RWPE2 (cell line): ENCODE data around the gene PBX3.
A peak's percentile ranks its signal among the peaks of the same experiment; 100 is the strongest.

ENCODE experiments used
- ATAC-seq: fragments of 200-7000 bp; cut with Tn5 transposase; 3 replicates; pipeline ENCODE4 v1.9.1; 2021; ENCODE audit warnings: low read depth
- DNase-seq: peaks from one replicate; pipeline ENCODE4 v3.0.0-alpha.2; 2020; ENCODE audit warnings: low spot score
- H3K27ac ChIP-seq: fragments of 450-650 bp; 2 replicates; pipeline ENCODE4 v1.5.1; 2017; ENCODE audit warnings: mild to moderate bottlenecking; ENCODE audit not compliant: poor library complexity, severe bottlenecking
- H3K27me3 ChIP-seq: fragments of 250-450 bp; sonication (Bioruptor Pico); 2 replicates; pipeline ENCODE4 v1.5.1; 2021; ENCODE audit warnings: mild to moderate bottlenecking, moderate library complexity; ENCODE audit not compliant: insufficient read depth, poor library complexity, severe bottlenecking
- H3K36me3 ChIP-seq: fragments of 250-450 bp; sonication (Bioruptor Pico); 2 replicates; pipeline ENCODE4 v1.5.1; 2020; ENCODE audit warnings: low read depth, mild to moderate bottlenecking, moderate library complexity
- H3K4me1 ChIP-seq: fragments of 250-450 bp; sonication (Bioruptor Pico); 2 replicates; pipeline ENCODE4 v1.5.1; 2021; ENCODE audit warnings: mild to moderate bottlenecking, moderate library complexity; ENCODE audit not compliant: insufficient read depth, poor library complexity, severe bottlenecking
- H3K4me3 ChIP-seq: fragments of 250-450 bp; sonication (Bioruptor Pico); 2 replicates; pipeline ENCODE4 v1.5.1; 2021; ENCODE audit warnings: mild to moderate bottlenecking, moderate library complexity; ENCODE audit not compliant: severe bottlenecking
- H3K9me3 ChIP-seq: fragments of 250-450 bp; sonication (Bioruptor Pico); 2 replicates; pipeline ENCODE4 v1.5.1; 2021; ENCODE audit warnings: mild to moderate bottlenecking, moderate library complexity; ENCODE audit not compliant: severe bottlenecking
- CTCF ChIP-seq: fragments of 450-650 bp; IDR thresholded peaks from one replicate; pipeline ENCODE4 v1.5.1; 2017; ENCODE audit warnings: mild to moderate bottlenecking, moderate library complexity; ENCODE audit not compliant: poor library complexity, severe bottlenecking

PBX3 gene

DNA sequence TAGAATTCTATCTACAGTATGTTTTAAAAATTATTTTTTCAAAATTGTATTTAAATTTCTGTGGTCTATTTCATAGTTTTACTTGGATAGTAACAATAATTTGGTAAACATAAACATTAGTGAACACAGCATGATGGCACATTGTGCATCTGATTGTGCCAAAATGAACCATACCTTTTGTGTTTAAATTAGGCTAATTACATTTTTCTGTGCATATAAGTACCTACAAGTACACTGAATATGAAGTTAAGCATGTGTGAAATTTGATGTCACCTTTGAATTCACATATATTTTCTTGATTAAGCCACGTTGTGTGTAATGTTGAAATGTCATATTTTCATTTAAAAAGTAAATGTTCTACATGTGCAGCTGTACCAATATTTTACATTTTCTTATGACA lies 13.4 kb downstream of the PBX3 start:
- no peak for TF ChIP-seq CTCF
- Histone ChIP-seq H3K27me3 (no peaks in the 10 kb centered on the region), H3K27ac (no peak overlapping the region), H3K9me3 (no peaks in the 10 kb centered on the region), H3K36me3 (peaks cover 4% of the 10 kb centered on the region; the same call in 1 of the 2 replicates), H3K4me3 (no peak overlapping the region), H3K4me1 (peaks cover 19% of the 10 kb centered on the region)
- DNase-seq (no peak), ATAC-seq (no peak)

- ATAC-seq (no peak), DNase-seq (no peak)
- Histone ChIP-seq H3K27ac (no peak overlapping the region), H3K4me1 (peaks cover 19% of the 10 kb centered on the region), H3K27me3 (no peaks in the 10 kb centered on the region), H3K4me3 (no peak overlapping the region), H3K36me3 (peaks cover 4% of the 10 kb centered on the region; the same call in 1 of the 2 replicates), H3K9me3 (no peaks in the 10 kb centered on the region)
- no peak for TF ChIP-seq CTCF
These were observed 14.7 kb downstream of the PBX3 start for GRCh38 chr9:125761676-125762450.

GRCh38 chr9:125763394-125763801 lies 16.2 kb downstream of the PBX3 start:
- no peaks in the 10 kb centered on the region for H3K36me3 ChIP-seq
- no peak for TF ChIP-seq CTCF
- H3K27me3 ChIP-seq, result no peaks in the 10 kb centered on the region
- H3K4me3 ChIP-seq, result no peak overlapping the region
- H3K4me1 ChIP-seq, result peaks cover 16% of the 10 kb centered on the region
- no peak overlapping the region for H3K27ac ChIP-seq
- DNase-seq (peak; percentile 67), ATAC-seq (peak; percentile 89)
- H3K9me3 ChIP-seq, result no peaks in the 10 kb centered on the region

DNA sequence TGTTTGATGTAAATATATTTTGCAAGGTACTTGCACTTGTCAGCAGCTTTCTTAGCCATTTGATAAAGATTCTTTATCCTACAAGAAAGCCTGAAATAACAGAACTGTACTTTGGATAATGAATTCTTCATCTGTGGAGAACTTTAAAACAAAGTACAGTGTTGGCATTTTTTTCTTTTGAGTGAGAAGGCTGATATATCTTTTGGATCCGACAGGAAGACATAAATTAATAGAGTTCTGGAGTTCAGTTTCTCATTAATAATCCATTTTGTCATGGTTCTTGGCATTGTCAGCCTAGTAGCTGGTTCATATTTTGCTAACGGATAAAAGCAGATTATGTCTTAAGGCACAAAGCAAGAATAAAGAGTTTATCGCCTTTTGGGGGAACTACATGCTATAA lies 17.0 kb downstream of the PBX3 start:
- Histone ChIP-seq H3K9me3 (no peaks in the 10 kb centered on the region), H3K4me1 (peaks cover 16% of the 10 kb centered on the region), H3K27me3 (no peaks in the 10 kb centered on the region), H3K4me3 (no peak overlapping the region), H3K36me3 (no peaks in the 10 kb centered on the region), H3K27ac (no peak overlapping the region)
- ATAC-seq (no peak), DNase-seq (no peak)
- TF ChIP-seq CTCF, result no peak
